Breast epithelium (tissue), 3 donors: Measurements from ENCODE around the gene POLR2J3.
"Not testable (repeated sequence)": the region's sequence is repeated elsewhere in the genome, so short reads cannot be mapped to it uniquely, and the experiment has no call there.

Experiments used
- POLR2AphosphoS5 ChIP-seq, 3 donors: sonication (generic); formaldehyde crosslinking; IDR thresholded peaks; one replicate each; pipeline ENCODE4 v1.6.1; 2017; ENCODE audit warnings: antibody characterized with exemption in 3 of 3
- TF ChIP-seq, protein P1 (sequence below), 3 donors: fragments of 450-650 bp; IDR thresholded peaks; one replicate each; pipeline ENCODE4 v1.5.1; 2016 to 2017; ENCODE audit warnings: antibody characterized with exemption in 3 of 3, mild to moderate bottlenecking in 3 of 3, moderate library complexity in 3 of 3

GRCh38 chr7:102592477-102593019 is 20.2 kb upstream of the POLR2J3 start:
- TF ChIP-seq, protein P1, sequence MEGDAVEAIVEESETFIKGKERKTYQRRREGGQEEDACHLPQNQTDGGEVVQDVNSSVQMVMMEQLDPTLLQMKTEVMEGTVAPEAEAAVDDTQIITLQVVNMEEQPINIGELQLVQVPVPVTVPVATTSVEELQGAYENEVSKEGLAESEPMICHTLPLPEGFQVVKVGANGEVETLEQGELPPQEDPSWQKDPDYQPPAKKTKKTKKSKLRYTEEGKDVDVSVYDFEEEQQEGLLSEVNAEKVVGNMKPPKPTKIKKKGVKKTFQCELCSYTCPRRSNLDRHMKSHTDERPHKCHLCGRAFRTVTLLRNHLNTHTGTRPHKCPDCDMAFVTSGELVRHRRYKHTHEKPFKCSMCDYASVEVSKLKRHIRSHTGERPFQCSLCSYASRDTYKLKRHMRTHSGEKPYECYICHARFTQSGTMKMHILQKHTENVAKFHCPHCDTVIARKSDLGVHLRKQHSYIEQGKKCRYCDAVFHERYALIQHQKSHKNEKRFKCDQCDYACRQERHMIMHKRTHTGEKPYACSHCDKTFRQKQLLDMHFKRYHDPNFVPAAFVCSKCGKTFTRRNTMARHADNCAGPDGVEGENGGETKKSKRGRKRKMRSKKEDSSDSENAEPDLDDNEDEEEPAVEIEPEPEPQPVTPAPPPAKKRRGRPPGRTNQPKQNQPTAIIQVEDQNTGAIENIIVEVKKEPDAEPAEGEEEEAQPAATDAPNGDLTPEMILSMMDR (IDR thresholded peaks at IDR 0.05) = not testable (repeated sequence)
- TF ChIP-seq POLR2AphosphoS5 (IDR thresholded peaks at IDR 0.05) = not testable (repeated sequence)
